HepG2 (cell line): Measurements from ENCODE around the gene COQ9. TPM values are rescaled to one million over a fixed set of nuclear protein-coding genes. Genes with fewer than 3 reads are reported as not detected.

Source experiments
- CAMTA2 ChIP-seq: sonication (generic); formaldehyde crosslinking; IDR thresholded peaks from 2 replicates; pipeline ENCODE4 v1.4.0; 2020; ENCODE audit warnings: mild to moderate bottlenecking, missing genetic modification reagents, borderline replicate concordance
- FOXM1 ChIP-seq: sonication (generic); formaldehyde crosslinking; IDR thresholded peaks from 2 replicates; pipeline ENCODE4 v1.5.0; 2020; ENCODE audit warnings: missing genetic modification reagents
- IKZF5 ChIP-seq: IDR thresholded peaks from 2 replicates; pipeline ENCODE4 v1.6.1; 2018; ENCODE audit warnings: missing genetic modification reagents, mild to moderate bottlenecking, missing compliant biosample characterization
- KAT2B ChIP-seq: fragments of 150-350 bp; IDR thresholded peaks from 2 replicates; pipeline ENCODE4 v1.6.1; 2014; ENCODE audit warnings: low read depth, low read length, borderline replicate concordance
- MAX ChIP-seq: IDR thresholded peaks from 2 replicates; pipeline ENCODE4 v1.6.1; 2012; ENCODE audit warnings: inconsistent platforms
- MED1 ChIP-seq: sonication (generic); formaldehyde crosslinking; IDR thresholded peaks from 2 replicates; pipeline ENCODE4 v1.4.0; 2020; ENCODE audit warnings: missing genetic modification reagents
- NONO ChIP-seq, 2 experiments: fragments of 450-650 bp in 1 of 2; sonication (generic) in 1 of 2; formaldehyde crosslinking in 1 of 2; IDR thresholded peaks in 1 of 2; conservative IDR thresholded peaks in 1 of 2; 2 replicates each; pipeline versions ENCODE4 v1.6.1 to v1.8.0; 2017 to 2022; ENCODE audit warnings: mild to moderate bottlenecking in 1 of 2, missing genetic modification reagents in 1 of 2, moderate library complexity in 1 of 2
- RBM39 ChIP-seq: fragments of 200-400 bp; formaldehyde crosslinking; IDR thresholded peaks from one replicate; pipeline ENCODE4 v1.6.1; 2018; ENCODE audit warnings: antibody characterized with exemption, mild to moderate bottlenecking, low read depth, low read length; ENCODE audit not compliant: poor library complexity, severe bottlenecking
- SMAD3 ChIP-seq: sonication (generic); formaldehyde crosslinking; IDR thresholded peaks from 2 replicates; pipeline ENCODE4 v1.4.0; 2020; ENCODE audit warnings: missing genetic modification reagents
- TAF15 ChIP-seq: fragments of 200-400 bp; formaldehyde crosslinking; IDR thresholded peaks from one replicate; pipeline ENCODE4 v1.6.1; 2018; ENCODE audit warnings: mild to moderate bottlenecking, low read depth, low read length; ENCODE audit not compliant: poor library complexity, severe bottlenecking
- THAP11 ChIP-seq: IDR thresholded peaks from 2 replicates; pipeline ENCODE4 v1.6.1; 2016; ENCODE audit warnings: missing biosample characterization, missing genetic modification reagents
- THYN1 ChIP-seq: sonication (generic); formaldehyde crosslinking; IDR thresholded peaks from 2 replicates; pipeline ENCODE4 v1.8.1; 2023; ENCODE audit warnings: low read depth, mild to moderate bottlenecking, moderate library complexity, missing genetic modification reagents, borderline replicate concordance
- TP53 ChIP-seq: sonication (generic); formaldehyde crosslinking; conservative IDR thresholded peaks from 2 replicates; pipeline ENCODE4 v1.4.0; 2020; ENCODE audit warnings: missing genetic modification reagents
- ZBTB7B ChIP-seq: sonication (generic); formaldehyde crosslinking; IDR thresholded peaks from 2 replicates; pipeline ENCODE4 v1.4.0; 2020; ENCODE audit warnings: missing genetic modification reagents
- ZC3H13 ChIP-seq: sonication (generic); formaldehyde crosslinking; IDR thresholded peaks from 2 replicates; pipeline ENCODE4 v1.8.1; 2023; ENCODE audit warnings: mild to moderate bottlenecking, missing genetic modification reagents, moderate library complexity
- ZFP37 ChIP-seq: sonication (generic); formaldehyde crosslinking; IDR thresholded peaks from 2 replicates; pipeline ENCODE4 v1.4.0; 2020; ENCODE audit warnings: missing genetic modification reagents, borderline replicate concordance
- ZGPAT ChIP-seq: IDR thresholded peaks from 2 replicates; pipeline ENCODE4 v1.6.1; 2016; ENCODE audit warnings: mild to moderate bottlenecking
- ZMAT3 ChIP-seq: sonication (generic); formaldehyde crosslinking; conservative IDR thresholded peaks from 2 replicates; pipeline ENCODE4 v1.7.0; 2021; ENCODE audit warnings: missing genetic modification reagents
- ZNF264 ChIP-seq: sonication (generic); formaldehyde crosslinking; IDR thresholded peaks from 2 replicates; pipeline ENCODE4 v1.4.0; 2020; ENCODE audit warnings: missing genetic modification reagents
- ZNF30 ChIP-seq: sonication (generic); formaldehyde crosslinking; IDR thresholded peaks from 2 replicates; pipeline ENCODE4 v1.5.0; 2020; ENCODE audit warnings: mild to moderate bottlenecking, missing genetic modification reagents
- ZNF615 ChIP-seq: sonication (generic); formaldehyde crosslinking; IDR thresholded peaks from 2 replicates; pipeline ENCODE4 v1.5.0; 2020; ENCODE audit warnings: mild to moderate bottlenecking, missing genetic modification reagents, borderline replicate concordance
- ZNF749 ChIP-seq: sonication (generic); formaldehyde crosslinking; IDR thresholded peaks from 2 replicates; pipeline ENCODE4 v1.8.0; 2022; ENCODE audit warnings: mild to moderate bottlenecking, missing genetic modification reagents, moderate library complexity, borderline replicate concordance
- ZUFSP ChIP-seq: sonication (generic); formaldehyde crosslinking; IDR thresholded peaks from 2 replicates; pipeline ENCODE4 v1.9.0; 2021; ENCODE audit warnings: missing genetic modification reagents, mild to moderate bottlenecking, borderline replicate concordance
- polyA plus RNA-seq, 8 experiments: library from polyadenylated mRNA; depleted of rRNA in 3 of 8; stranded (reverse) in 7 of 8; unstranded in 1 of 8; fragments of >200 nt; fragmentation: Illumina TruSeq in 4 of 8; extraction: Trizol in 4 of 8; gene quantifications; 2 replicates each; pipeline versions ENCODE4 v1.2.1 to v1.2.3, GENCODE V29; 2011 to 2016; ENCODE audit warnings: low read depth in 4 of 8, missing spikeins in 1 of 8, mixed read lengths in 1 of 8; ENCODE audit not compliant: insufficient read depth in 1 of 8
- total RNA-seq, 5 experiments: library from RNA; depleted of rRNA; stranded (reverse); fragments of >200 nt; fragmentation: Illumina TruSeq; extraction: Trizol; gene quantifications; 2 replicates each; pipeline ENCODE4 v1.2.3, GENCODE V29; 2016; ENCODE audit warnings: low read depth in 1 of 5
- TF ChIP-seq, protein P1 (sequence below): sonication (generic); formaldehyde crosslinking; IDR thresholded peaks from 2 replicates; pipeline ENCODE4 v1.8.0; 2022; ENCODE audit warnings: missing genetic modification reagents, mild to moderate bottlenecking, inconsistent platforms, borderline replicate concordance

Gene COQ9
- total and polyA plus RNA-seq, 2 of the 13 experiments (the other 11 are each of a cell fraction or from before 2014, with no cell fraction given), result 57.5 to 108 TPM

- TF ChIP-seq TAF15 (no peak), KAT2B (no peak), ZNF615 (CRISPR knock-in tag) (no peak), MAX (peak; percentile 84), THYN1 (no peak), NONO (IDR thresholded peaks at IDR 0.05) (no peak), NONO (CRISPR knock-in tag; conservative IDR thresholded peaks at IDR 0.05) (no peak; the same call in 1 of the 2 replicates), ZNF749 (CRISPR knock-in tag) (no peak), THAP11 (CRISPR knock-in tag) (peak; percentile 60), ZC3H13 (CRISPR knock-in tag) (peak; percentile 6; the same call in 1 of the 2 replicates), MED1 (CRISPR knock-in tag) (peak; percentile 91), ZFP37 (CRISPR knock-in tag) (0 out of 2 replicates have a peak, but pooled peaks have one; percentile 65), CAMTA2 (no peak), ZUFSP (no peak), ZNF30 (no peak), ZGPAT (CRISPR knock-in tag) (peak; percentile 75), SMAD3 (CRISPR knock-in tag) (0 out of 2 replicates have a peak, but pooled peaks have one; percentile 60), ZMAT3 (CRISPR knock-in tag) (no peak), RBM39 (no peak), FOXM1 (CRISPR knock-in tag) (no peak), ZBTB7B (CRISPR knock-in tag) (peak; percentile 94), IKZF5 (CRISPR knock-in tag) (peak; percentile 78), ZNF264 (0 out of 2 replicates have a peak, but pooled peaks have one; percentile 18), TP53 (CRISPR knock-in tag) (0 out of 2 replicates have a peak, but pooled peaks have one; percentile 51)
- TF ChIP-seq, protein P1, sequence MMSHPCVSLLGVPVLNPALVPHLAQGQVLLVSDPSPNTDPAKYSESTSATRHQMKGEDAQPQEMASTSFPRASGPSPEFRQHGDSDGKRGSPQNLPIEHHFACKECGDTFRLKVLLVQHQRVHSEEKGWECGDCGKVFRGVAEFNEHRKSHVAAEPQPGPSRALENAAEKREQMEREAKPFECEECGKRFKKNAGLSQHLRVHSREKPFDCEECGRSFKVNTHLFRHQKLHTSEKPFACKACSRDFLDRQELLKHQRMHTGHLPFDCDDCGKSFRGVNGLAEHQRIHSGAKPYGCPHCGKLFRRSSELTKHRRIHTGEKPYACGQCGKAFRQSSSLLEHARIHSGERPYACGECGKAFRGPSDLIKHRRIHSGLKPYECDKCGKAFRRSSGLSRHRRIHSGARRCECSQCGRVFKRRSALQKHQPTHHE (CRISPR knock-in tag), result no peak
Measured at GRCh38 chr16:57471852-57472664, 24.8 kb downstream of the COQ9 start (continued).
